NCI-H748 treated with DMSO at 0.1 percent for 48 hours (cell line): Measurements from ENCODE around the gene PRTFDC1.

Experiments used
- DNase-seq: peaks from one replicate; lab custom pipeline; 2025; lab: John Stamatoyannopoulos, UW

Gene PRTFDC1

GRCh38 chr10:24872049-24872789, 80.2 kb downstream of the PRTFDC1 start:
- DNase-seq: no peak

- DNase-seq: no peak
Measured at GRCh38 chr10:24871011-24871935, 81.1 kb downstream of the PRTFDC1 start.

DNA sequence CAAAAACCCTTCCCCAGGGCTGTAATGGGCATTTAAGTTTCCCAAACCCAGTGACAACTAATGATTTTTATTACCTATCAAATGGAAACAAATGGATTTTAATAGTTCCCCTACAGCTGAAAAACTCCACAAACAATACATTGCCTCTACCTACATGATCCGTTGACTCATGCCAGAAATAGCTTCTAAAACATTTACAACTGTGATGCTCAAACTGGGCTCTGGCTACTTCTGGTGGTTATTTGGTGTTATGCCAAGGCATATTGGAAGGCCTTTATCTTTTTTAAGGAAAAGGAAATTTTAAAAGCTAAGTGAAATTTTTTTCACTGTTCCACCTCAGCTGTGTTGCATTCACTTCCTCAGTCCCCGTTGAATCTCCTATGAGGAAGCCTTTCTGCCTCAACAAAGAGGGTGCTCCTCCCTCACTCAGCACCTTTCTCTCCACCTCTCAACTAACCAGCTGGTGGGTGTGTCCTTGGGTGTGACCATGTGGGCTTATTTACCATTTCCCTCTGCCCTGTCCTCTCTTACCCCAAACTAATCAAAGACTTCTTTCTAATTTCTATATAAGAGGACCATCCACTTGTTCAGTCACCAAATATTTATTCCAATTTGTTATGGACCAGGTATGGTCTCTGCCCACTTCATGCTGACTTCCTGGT, 82.9 kb downstream of the PRTFDC1 start:
- no peak for DNase-seq

- no peak for DNase-seq
Measured at GRCh38 chr10:24866604-24867583, 85.5 kb downstream of the PRTFDC1 start.

- no peak for DNase-seq
Measured at GRCh38 chr10:24865783-24866182, 86.6 kb downstream of the PRTFDC1 start.

DNA sequence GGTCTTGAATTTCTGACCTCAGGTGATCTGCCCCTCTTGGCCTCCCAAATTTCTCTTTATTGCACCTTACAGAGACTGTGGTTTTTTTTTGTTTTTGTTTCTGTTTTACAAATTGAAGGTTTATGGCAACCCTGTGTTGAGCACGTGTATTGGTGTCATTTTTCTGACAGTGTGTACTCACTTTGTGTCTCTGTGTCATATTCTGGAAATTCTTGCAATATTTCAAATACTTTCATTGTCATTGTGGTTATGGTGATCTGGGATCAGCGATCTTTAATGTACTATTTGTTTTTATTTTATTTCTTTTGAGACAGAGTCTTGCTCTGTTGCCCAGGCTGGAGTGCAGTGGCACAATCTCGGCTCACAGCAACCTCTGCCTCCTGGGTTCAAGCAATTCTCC, 89.8 kb downstream of the PRTFDC1 start:
- no peak for DNase-seq

- no peak for DNase-seq
Measured at GRCh38 chr10:24858288-24859270, 93.8 kb downstream of the PRTFDC1 start.

GRCh38 chr10:24857031-24857725, 95.2 kb downstream of the PRTFDC1 start:
- no peak for DNase-seq

DNA sequence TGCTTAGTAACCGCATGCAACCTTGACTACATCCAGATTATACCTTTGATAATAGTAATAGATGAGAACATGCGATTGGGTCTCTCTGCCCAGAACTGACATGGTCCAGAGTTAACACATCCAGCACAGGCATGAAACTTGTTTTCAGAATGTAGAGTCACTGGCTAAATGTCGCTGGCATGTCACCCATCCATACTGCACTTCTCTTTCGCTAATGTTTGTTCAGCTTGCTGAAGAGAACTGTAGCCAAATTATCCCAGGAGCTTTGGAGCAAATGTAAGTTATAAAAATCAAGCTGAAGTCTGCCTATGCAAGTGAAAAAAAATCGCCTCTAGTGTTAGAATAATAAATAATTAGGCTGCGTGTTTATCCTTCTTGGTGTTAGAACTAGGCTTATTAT, 98.2 kb downstream of the PRTFDC1 start:
- no peak for DNase-seq

DNA sequence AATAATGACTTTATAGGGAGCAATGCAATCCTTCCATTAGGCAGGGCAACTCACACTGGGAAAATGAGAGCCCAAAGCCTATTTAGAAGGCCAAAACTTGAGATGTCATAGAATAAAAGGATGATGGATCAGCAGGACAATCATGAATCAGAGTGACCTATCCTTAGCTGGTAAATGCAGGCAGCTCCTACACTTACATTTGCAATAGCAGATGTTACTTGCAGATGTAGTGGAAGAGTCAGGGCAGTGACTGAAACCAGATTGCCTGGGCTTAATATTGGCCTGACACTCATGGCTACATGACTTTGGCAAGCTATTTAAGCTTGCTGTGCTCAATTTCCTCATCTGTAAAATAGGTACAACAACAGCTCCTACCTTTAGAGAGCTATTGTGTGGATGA, 98.7 kb downstream of the PRTFDC1 start:
- DNase-seq: no peak

- peak; percentile 71 for DNase-seq
Measured at GRCh38 chr10:24851629-24852028, 100.8 kb downstream of the PRTFDC1 start.

GRCh38 chr10:24850727-24851296, 101.6 kb downstream of the PRTFDC1 start:
- DNase-seq: no peak

DNA sequence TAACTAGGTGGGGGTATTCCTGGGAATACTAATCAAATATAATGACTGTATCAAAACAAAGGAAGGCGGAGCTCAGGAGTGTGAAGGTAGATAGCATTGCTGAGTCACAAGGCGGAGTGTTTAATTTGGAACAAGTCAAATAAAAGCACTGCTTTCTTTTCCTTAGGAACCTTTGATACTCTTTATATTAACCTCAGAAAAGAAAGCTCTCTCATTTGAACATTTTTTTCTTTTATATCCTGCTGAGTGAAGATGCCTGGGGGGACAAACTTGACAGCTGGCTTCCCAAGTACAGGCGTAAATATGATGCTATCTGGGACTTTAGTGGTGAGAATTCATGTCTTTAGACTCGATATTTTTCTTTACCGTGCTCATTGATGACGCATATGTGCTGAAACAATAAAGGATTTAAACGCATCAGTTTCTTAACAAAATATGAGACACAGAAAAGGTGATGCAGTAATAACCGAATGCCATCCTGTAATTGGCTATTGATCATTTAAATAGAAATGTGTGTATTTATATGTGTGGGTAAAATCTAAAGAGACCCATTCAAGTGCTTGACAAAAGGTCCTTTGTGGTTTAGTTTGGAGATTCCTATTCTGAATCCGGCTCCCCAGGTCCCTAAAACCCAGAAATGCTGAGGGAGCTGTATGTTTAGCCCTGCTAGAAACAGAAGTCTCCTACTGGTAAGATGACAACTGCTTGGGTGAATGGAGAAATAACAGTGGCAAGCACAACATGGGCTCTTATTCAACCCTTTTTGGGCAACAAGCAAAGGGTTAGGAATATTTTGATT, 102.7 kb downstream of the PRTFDC1 start:
- DNase-seq: peak; percentile 61

- DNase-seq: peak; percentile 48
Measured at GRCh38 chr10:24849051-24849450, 103.4 kb downstream of the PRTFDC1 start.

GRCh38 chr10:24848195-24848594, 104.2 kb downstream of the PRTFDC1 start:
- no peak for DNase-seq

GRCh38 chr10:24847112-24848070, 105.0 kb downstream of the PRTFDC1 start:
- no peak for DNase-seq

DNA sequence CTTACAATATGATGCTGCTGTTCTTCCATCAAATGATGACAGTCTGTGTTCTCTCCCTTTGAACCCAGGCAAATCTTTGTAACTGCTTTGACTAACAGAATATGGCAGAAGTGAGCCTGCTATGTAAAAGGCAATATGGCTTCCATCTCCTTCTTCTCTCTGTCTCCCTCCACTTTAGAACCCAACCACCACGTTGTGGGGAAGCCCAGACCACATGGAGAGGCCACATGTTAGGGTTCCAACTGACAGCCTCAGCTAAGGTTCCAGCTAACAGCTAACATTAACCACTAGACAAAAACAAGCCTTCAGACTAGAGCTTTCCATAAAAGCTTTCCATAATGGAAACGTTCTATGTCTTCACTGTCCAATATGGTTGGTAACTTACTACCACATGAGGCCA, 107.7 kb downstream of the PRTFDC1 start:
- DNase-seq: no peak
